PC-9 (cell line): Measurements from ENCODE around the gene ZNF444.

Experiments used
- CTCF ChIP-seq: fragments of 200-600 bp; sonication (generic); conservative IDR thresholded peaks from 2 replicates; pipeline ENCODE4 v1.6.1; 2017; ENCODE audit warnings: mixed run types, antibody characterized with exemption, mild to moderate bottlenecking, moderate library complexity
- EZH2 ChIP-seq: fragments of 200-600 bp; sonication (generic); IDR thresholded peaks from 2 replicates; pipeline ENCODE4 v1.8.0; 2017; ENCODE audit warnings: antibody characterized with exemption, low read depth

DNA sequence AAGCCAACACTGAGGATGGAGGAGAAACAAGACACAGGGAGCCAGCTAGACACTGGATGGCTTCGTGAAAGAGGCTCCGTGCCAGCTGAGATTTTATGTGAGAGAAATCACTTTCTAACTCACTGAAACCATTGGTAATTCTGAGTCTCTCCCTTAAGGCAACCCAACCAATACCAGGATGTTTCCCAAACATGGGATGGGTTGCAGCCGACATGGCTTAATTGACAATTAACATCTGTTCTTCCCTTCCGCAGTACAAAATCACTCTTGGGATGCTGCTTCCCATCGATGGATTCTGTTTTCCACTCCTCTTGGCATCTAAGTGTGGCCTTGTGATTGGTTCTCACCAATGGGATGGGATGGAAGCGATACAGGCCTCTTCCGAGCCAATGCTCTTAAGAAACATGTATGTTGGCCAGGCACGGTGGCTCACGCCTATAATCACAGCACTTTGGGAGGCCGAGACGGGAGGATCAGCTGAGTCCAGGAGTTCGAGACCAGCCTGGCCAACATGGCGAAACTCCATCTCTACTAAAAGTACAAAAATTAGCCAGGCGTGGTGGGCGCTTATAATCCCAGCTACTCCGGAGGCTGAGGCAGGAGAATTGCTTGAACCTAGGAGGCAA is 17.7 kb upstream of the ZNF444 start:
- TF ChIP-seq CTCF (no peak), EZH2 (no peak)
